KMS-11 (cell line): Measurements from ENCODE around the gene TRAF7.

ENCODE experiments used
- H2AFZ ChIP-seq: fragments of 200-600 bp; sonication (generic); 2 replicates; pipeline ENCODE4 v1.6.1; 2016; ENCODE audit warnings: antibody characterized with exemption, mixed run types, low read depth
- H3K27ac ChIP-seq: fragments of 200-600 bp; sonication (generic); 2 replicates; pipeline ENCODE4 v1.6.1; 2016; ENCODE audit warnings: mild to moderate bottlenecking, mixed run types
- H3K27me3 ChIP-seq: fragments of 200-600 bp; sonication (generic); 2 replicates; pipeline ENCODE4 v1.6.1; 2017; ENCODE audit warnings: mild to moderate bottlenecking, low read depth, mixed run types, moderate library complexity; ENCODE audit not compliant: insufficient read depth
- H3K36me3 ChIP-seq: fragments of 200-600 bp; sonication (generic); 2 replicates; pipeline ENCODE4 v1.6.1; 2017; ENCODE audit warnings: mild to moderate bottlenecking, mixed run types; ENCODE audit not compliant: insufficient read depth
- H3K4me1 ChIP-seq: fragments of 200-600 bp; sonication (generic); 2 replicates; pipeline ENCODE4 v1.6.1; 2016; ENCODE audit warnings: mild to moderate bottlenecking, low read depth, mixed run types; ENCODE audit not compliant: poor library complexity, severe bottlenecking
- H3K4me2 ChIP-seq: fragments of 200-600 bp; sonication (generic); 2 replicates; pipeline ENCODE4 v1.7.0; 2016; ENCODE audit warnings: mild to moderate bottlenecking, mixed run types
- H3K4me3 ChIP-seq: fragments of 200-600 bp; sonication (generic); IDR thresholded peaks from 2 replicates; pipeline ENCODE4 v1.6.1; 2017; ENCODE audit warnings: low read depth, low read length, mixed read lengths; ENCODE audit not compliant: insufficient read depth
- H3K79me2 ChIP-seq: fragments of 200-600 bp; sonication (generic); 2 replicates; pipeline ENCODE4 v1.6.1; 2016; ENCODE audit warnings: low read depth, mixed run types; ENCODE audit not compliant: insufficient read depth
- H3K9ac ChIP-seq: fragments of 200-600 bp; sonication (generic); 2 replicates; pipeline ENCODE4 v1.6.1; 2016; ENCODE audit warnings: mild to moderate bottlenecking, mixed run types
- H4K20me1 ChIP-seq: fragments of 200-600 bp; sonication (generic); 2 replicates; pipeline ENCODE4 v1.6.1; 2016; ENCODE audit warnings: mild to moderate bottlenecking, mixed run types; ENCODE audit not compliant: insufficient read depth
- CTCF ChIP-seq: fragments of 200-600 bp; sonication (generic); conservative IDR thresholded peaks from 2 replicates; pipeline ENCODE4 v1.6.1; 2017; ENCODE audit warnings: low read depth, mild to moderate bottlenecking, antibody characterized with exemption, low read length, moderate library complexity, mixed read lengths

The TRAF7 gene

GRCh38 chr16:2190002-2190658 lies 34.5 kb downstream of the TRAF7 start:
- Histone ChIP-seq H3K4me1 (no peaks in the 10 kb centered on the region), H3K9ac (no peak overlapping the region), H3K36me3 (no peaks in the 10 kb centered on the region), H3K4me3 (no peak overlapping the region), H3K27me3 (peaks cover 50% of the 10 kb centered on the region), H2AFZ (no peak overlapping the region), H4K20me1 (no peaks in the 10 kb centered on the region), H3K4me2 (no peak overlapping the region), H3K27ac (no peak overlapping the region), H3K79me2 (no peaks in the 10 kb centered on the region)
- TF ChIP-seq CTCF: no peak

- no peaks in the 10 kb centered on the region for H4K20me1 ChIP-seq
- H3K9ac ChIP-seq: no peak overlapping the region
- no peak for TF ChIP-seq CTCF
- H3K27ac ChIP-seq: no peak overlapping the region
- H3K4me3 ChIP-seq: no peak overlapping the region
- H3K27me3 ChIP-seq: peaks cover 50% of the 10 kb centered on the region
- no peaks in the 10 kb centered on the region for H3K36me3 ChIP-seq
- no peak overlapping the region for H2AFZ ChIP-seq
- no peaks in the 10 kb centered on the region for H3K4me1 ChIP-seq
- no peak overlapping the region for H3K4me2 ChIP-seq
- H3K79me2 ChIP-seq: no peaks in the 10 kb centered on the region
Observed at GRCh38 chr16:2190659-2191445, 35.3 kb downstream of the TRAF7 start.

GRCh38 chr16:2191446-2191706 lies 35.8 kb downstream of the TRAF7 start:
- Histone ChIP-seq H3K9ac (no peak overlapping the region), H4K20me1 (no peaks in the 10 kb centered on the region), H3K4me3 (no peak overlapping the region), H3K27ac (no peak overlapping the region), H3K27me3 (peaks cover 47% of the 10 kb centered on the region), H3K36me3 (no peaks in the 10 kb centered on the region), H3K4me1 (no peaks in the 10 kb centered on the region), H2AFZ (no peak overlapping the region), H3K4me2 (no peak overlapping the region), H3K79me2 (no peaks in the 10 kb centered on the region)
- no peak for TF ChIP-seq CTCF

- no peaks in the 10 kb centered on the region for H3K36me3 ChIP-seq
- H3K27me3 ChIP-seq: peaks cover 67% of the 10 kb centered on the region
- H3K4me2 ChIP-seq: no peak overlapping the region
- TF ChIP-seq CTCF: no peak
- no peak overlapping the region for H3K27ac ChIP-seq
- no peaks in the 10 kb centered on the region for H3K4me1 ChIP-seq
- H2AFZ ChIP-seq: no peak overlapping the region
- no peak overlapping the region for H3K9ac ChIP-seq
- H3K79me2 ChIP-seq: no peaks in the 10 kb centered on the region
- no peaks in the 10 kb centered on the region for H4K20me1 ChIP-seq
- H3K4me3 ChIP-seq: no peak overlapping the region
Observed at GRCh38 chr16:2194166-2194834, 38.7 kb downstream of the TRAF7 start.
